GM21447 (cell line): ENCODE data around the gene RSPH1.
"Not testable (repeated sequence)": the region's sequence is repeated elsewhere in the genome, so short reads cannot be mapped to it uniquely, and the experiment has no call there.

ENCODE experiments used
- ATAC-seq: cut with Tn5 transposase; IDR thresholded peaks from one replicate; pipeline ENCODE4 v1.9.1; 2021; ENCODE audit not compliant: unreplicated experiment

Gene RSPH1

GRCh38 chr21:42489006-42489563, 6.9 kb downstream of the RSPH1 start:
- ATAC-seq: no peak

GRCh38 chr21:42486531-42486930, 9.5 kb downstream of the RSPH1 start:
- ATAC-seq: no peak

GRCh38 chr21:42486072-42486471, 10.0 kb downstream of the RSPH1 start:
- no peak for ATAC-seq

- ATAC-seq: no peak
Observed at GRCh38 chr21:42484966-42485365, 11.1 kb downstream of the RSPH1 start.

GRCh38 chr21:42481169-42481568, 14.9 kb downstream of the RSPH1 start:
- ATAC-seq: no peak

- ATAC-seq: no peak
Observed at GRCh38 chr21:42480736-42481135, 15.3 kb downstream of the RSPH1 start.

- no peak for ATAC-seq
Observed at GRCh38 chr21:42479582-42479981, 16.4 kb downstream of the RSPH1 start.

GRCh38 chr21:42478504-42478903, 17.5 kb downstream of the RSPH1 start:
- ATAC-seq: no peak

- no peak for ATAC-seq
Observed at GRCh38 chr21:42476388-42477331, 19.4 kb downstream of the RSPH1 start.

GRCh38 chr21:42475526-42476387, 20.3 kb downstream of the RSPH1 start:
- ATAC-seq: no peak

- ATAC-seq: no peak
Observed at GRCh38 chr21:42475036-42475435, 21.0 kb downstream of the RSPH1 start.

GRCh38 chr21:42474043-42474831, 21.8 kb downstream of the RSPH1 start:
- ATAC-seq: no peak

GRCh38 chr21:42473498-42474042, 22.5 kb downstream of the RSPH1 start:
- ATAC-seq: no peak

GRCh38 chr21:42472521-42472920, 23.5 kb downstream of the RSPH1 start:
- ATAC-seq: no peak

GRCh38 chr21:42471716-42472330, 24.2 kb downstream of the RSPH1 start:
- no peak for ATAC-seq

GRCh38 chr21:42471206-42471605, 24.8 kb downstream of the RSPH1 start:
- ATAC-seq: no peak

- not testable (repeated sequence) for ATAC-seq
Observed at GRCh38 chr21:42469726-42470125, 26.3 kb downstream of the RSPH1 start.

- peak; percentile 45 for ATAC-seq
Observed at GRCh38 chr21:42469272-42469671, 26.8 kb downstream of the RSPH1 start.

- no peak for ATAC-seq
Observed at GRCh38 chr21:42468491-42469131, 27.4 kb downstream of the RSPH1 start.
